Glutamatergic neuron (in vitro differentiated cells): ENCODE measurements around the gene KCNJ14. TPM values are rescaled to one million over a fixed set of nuclear protein-coding genes. Genes with fewer than 3 reads are reported as not detected.

ENCODE experiments used
- DNase-seq: peaks from one replicate; pipeline ENCODE4 v3.0.0; 2022
- H3K27ac Mint-ChIP-seq: one replicate; pipeline ENCODE4 v1.8.0; 2020; ENCODE audit warnings: mild to moderate bottlenecking, mixed read lengths, inconsistent platforms; ENCODE audit not compliant: unreplicated experiment
- H3K27me3 Mint-ChIP-seq: one replicate; pipeline ENCODE4 v1.8.0; 2020; ENCODE audit warnings: mild to moderate bottlenecking, moderate library complexity, mixed read lengths, inconsistent platforms; ENCODE audit not compliant: unreplicated experiment
- H3K36me3 Mint-ChIP-seq: one replicate; pipeline ENCODE4 v1.8.0; 2020; ENCODE audit warnings: mild to moderate bottlenecking, mixed read lengths, inconsistent platforms; ENCODE audit not compliant: unreplicated experiment
- H3K4me1 Mint-ChIP-seq: one replicate; pipeline ENCODE4 v1.8.0; 2020; ENCODE audit warnings: mild to moderate bottlenecking, low read depth, mixed read lengths, inconsistent platforms; ENCODE audit not compliant: unreplicated experiment
- H3K4me3 Mint-ChIP-seq: one replicate; pipeline ENCODE4 v1.8.0; 2020; ENCODE audit warnings: mild to moderate bottlenecking, mixed read lengths, inconsistent platforms; ENCODE audit not compliant: unreplicated experiment
- H3K9me3 Mint-ChIP-seq: one replicate; pipeline ENCODE4 v1.8.0; 2020; ENCODE audit warnings: mild to moderate bottlenecking, moderate library complexity, mixed read lengths, inconsistent platforms; ENCODE audit not compliant: unreplicated experiment
- total RNA-seq: library from RNA; stranded (reverse); fragmentation: NEBNext Ultra II Directional; extraction: Animal tissue kit (Norgen Biotek cat#: 25700); gene quantifications from one replicate; pipeline ENCODE4 v1.2.1, GENCODE V29; 2021; ENCODE audit not compliant: unreplicated experiment
- TF ChIP-seq, protein P1 (sequence below): fragments of 200-600 bp; sonication (generic); IDR thresholded peaks from one replicate; pipeline ENCODE4 v1.5.0; 2021; ENCODE audit not compliant: partially characterized antibody, unreplicated experiment

Gene KCNJ14
- total RNA-seq, 1 donor from 2014 or later: 1.0 TPM

DNA sequence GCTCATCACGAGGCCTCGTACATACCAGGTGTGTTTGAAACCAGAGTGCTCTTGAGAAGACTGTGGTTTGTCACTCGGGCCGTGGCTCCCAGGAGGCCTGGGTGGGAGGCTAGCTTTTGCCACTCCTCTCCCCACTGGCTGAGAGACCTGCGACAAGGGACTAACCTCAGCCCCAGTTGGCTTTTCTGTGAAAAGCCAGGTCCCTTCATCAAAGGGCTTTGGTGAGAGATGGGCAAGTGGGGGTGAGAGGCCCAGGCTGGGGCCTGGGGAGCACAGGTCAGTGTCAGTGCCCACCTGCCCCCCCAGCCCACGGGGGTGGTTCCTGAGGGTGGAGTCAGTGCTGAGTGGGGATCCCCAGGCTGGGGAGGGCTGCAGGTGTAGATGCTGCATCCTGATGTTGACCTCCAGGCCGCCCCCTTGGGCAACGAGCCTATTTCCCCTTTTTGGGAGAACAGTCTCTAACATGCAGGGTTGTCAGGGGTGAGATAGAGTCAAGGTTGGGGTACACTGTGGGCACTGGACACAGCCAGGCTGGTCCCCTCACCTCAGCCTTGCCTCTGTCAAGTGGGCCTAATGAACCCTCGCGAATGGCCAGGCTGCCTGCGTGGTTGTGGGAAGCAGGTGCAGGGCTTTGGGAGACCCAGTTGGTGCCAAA is 661 bp downstream of the KCNJ14 start:
- H3K27me3 Mint-ChIP-seq: no peaks in the 10 kb centered on the region
- no peaks in the 10 kb centered on the region for H3K4me1 Mint-ChIP-seq
- TF ChIP-seq, protein P1, sequence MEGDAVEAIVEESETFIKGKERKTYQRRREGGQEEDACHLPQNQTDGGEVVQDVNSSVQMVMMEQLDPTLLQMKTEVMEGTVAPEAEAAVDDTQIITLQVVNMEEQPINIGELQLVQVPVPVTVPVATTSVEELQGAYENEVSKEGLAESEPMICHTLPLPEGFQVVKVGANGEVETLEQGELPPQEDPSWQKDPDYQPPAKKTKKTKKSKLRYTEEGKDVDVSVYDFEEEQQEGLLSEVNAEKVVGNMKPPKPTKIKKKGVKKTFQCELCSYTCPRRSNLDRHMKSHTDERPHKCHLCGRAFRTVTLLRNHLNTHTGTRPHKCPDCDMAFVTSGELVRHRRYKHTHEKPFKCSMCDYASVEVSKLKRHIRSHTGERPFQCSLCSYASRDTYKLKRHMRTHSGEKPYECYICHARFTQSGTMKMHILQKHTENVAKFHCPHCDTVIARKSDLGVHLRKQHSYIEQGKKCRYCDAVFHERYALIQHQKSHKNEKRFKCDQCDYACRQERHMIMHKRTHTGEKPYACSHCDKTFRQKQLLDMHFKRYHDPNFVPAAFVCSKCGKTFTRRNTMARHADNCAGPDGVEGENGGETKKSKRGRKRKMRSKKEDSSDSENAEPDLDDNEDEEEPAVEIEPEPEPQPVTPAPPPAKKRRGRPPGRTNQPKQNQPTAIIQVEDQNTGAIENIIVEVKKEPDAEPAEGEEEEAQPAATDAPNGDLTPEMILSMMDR: no peak

DNA sequence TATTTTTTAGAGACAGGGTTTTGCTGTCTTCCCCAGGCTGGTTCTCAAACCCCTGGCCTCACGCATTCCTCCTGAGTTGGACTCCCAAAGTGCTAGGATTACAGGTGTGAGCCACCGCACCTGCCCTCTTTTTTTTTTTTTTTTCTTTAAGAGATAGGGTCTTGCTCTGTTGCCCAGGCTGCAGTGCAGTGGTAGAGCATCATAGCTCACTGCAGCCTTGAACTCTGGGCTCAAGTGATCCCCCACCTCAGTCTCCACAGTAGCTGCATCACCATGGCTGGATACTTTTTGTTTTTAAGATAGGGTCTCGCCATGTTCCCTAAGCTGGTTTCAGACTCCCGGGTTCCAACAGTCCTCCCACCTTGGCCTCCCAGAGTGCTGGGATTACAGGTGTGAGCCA is 1.5 kb downstream of the KCNJ14 start:
- no peaks in the 10 kb centered on the region for H3K27me3 Mint-ChIP-seq
- H3K27ac Mint-ChIP-seq: no peak overlapping the region
- peaks cover 3% of the 10 kb centered on the region for H3K9me3 Mint-ChIP-seq
- TF ChIP-seq, protein P1: no peak
- no peaks in the 10 kb centered on the region for H3K4me1 Mint-ChIP-seq
- DNase-seq: no peak
- no peaks in the 10 kb centered on the region for H3K36me3 Mint-ChIP-seq
- H3K4me3 Mint-ChIP-seq: no peak overlapping the region

More for the DNA sequence above, 661 bp downstream of the KCNJ14 start:
- DNase-seq: no peak
- no peaks in the 10 kb centered on the region for H3K36me3 Mint-ChIP-seq
- H3K9me3 Mint-ChIP-seq: peaks cover 2% of the 10 kb centered on the region
- H3K4me3 Mint-ChIP-seq: no peak overlapping the region
- no peak overlapping the region for H3K27ac Mint-ChIP-seq

GRCh38 chr19:48458016-48458415 is 2.6 kb downstream of the KCNJ14 start:
- H3K27me3 Mint-ChIP-seq: no peaks in the 10 kb centered on the region
- H3K4me1 Mint-ChIP-seq: no peaks in the 10 kb centered on the region
- H3K9me3 Mint-ChIP-seq: peaks cover 3% of the 10 kb centered on the region
- H3K4me3 Mint-ChIP-seq: no peak overlapping the region
- no peaks in the 10 kb centered on the region for H3K36me3 Mint-ChIP-seq
- H3K27ac Mint-ChIP-seq: no peak overlapping the region
- TF ChIP-seq, protein P1: no peak
- no peak for DNase-seq

DNA sequence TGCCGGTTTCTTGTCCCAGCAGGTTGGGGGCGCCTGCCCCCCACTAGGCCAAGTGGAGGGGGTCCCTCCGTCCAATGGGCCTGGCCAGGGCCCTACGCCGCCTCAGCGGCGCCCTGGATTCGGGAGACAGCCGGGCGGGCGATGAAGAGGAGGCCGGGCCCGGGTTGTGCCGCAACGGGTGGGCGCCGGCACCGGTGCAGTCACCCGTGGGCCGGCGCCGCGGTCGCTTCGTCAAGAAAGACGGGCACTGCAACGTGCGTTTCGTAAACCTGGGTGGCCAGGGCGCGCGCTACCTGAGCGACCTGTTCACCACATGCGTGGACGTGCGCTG is 6.2 kb downstream of the KCNJ14 start:
- no peak for DNase-seq
- Mint-ChIP-seq H3K4me3 (no peak overlapping the region), H3K36me3 (no peaks in the 10 kb centered on the region), H3K27me3 (peaks cover 3% of the 10 kb centered on the region), H3K4me1 (no peaks in the 10 kb centered on the region), H3K9me3 (peaks cover 3% of the 10 kb centered on the region), H3K27ac (no peak overlapping the region)
- TF ChIP-seq, protein P1: no peak

DNA sequence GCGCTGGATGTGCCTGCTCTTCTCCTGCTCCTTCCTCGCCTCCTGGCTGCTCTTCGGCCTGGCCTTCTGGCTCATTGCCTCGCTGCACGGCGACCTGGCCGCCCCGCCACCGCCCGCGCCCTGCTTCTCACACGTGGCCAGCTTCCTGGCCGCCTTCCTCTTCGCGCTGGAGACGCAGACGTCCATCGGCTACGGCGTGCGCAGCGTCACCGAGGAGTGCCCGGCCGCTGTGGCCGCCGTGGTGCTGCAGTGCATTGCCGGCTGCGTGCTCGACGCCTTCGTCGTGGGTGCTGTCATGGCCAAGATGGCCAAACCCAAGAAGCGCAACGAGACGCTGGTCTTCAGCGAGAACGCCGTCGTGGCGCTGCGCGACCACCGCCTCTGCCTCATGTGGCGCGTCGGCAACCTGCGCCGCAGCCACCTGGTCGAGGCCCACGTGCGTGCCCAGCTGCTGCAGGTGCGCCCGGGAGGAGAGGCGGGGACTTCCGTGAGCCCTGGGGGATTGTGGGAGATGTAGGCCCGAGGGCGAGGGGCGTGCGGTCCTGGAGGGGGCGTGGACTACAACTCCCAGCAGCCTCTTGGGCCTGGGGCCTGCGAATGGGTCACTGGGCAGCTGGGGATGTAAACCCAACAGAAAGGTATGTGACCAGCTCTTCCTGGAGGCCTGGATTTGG is 6.7 kb downstream of the KCNJ14 start:
- Mint-ChIP-seq H3K27me3 (peaks cover 4% of the 10 kb centered on the region), H3K4me1 (no peaks in the 10 kb centered on the region), H3K9me3 (peaks cover 3% of the 10 kb centered on the region), H3K4me3 (no peak overlapping the region), H3K36me3 (no peaks in the 10 kb centered on the region), H3K27ac (no peak overlapping the region)
- TF ChIP-seq, protein P1: no peak
- DNase-seq: peak; percentile 51
